ENCODE data around the gene SLC6A12. TPM values are rescaled to one million over a fixed set of nuclear protein-coding genes. Genes with fewer than 3 reads are reported as not detected.

SLC6A12 gene
- total RNA-seq, 6 donors from 2014 or later = 2.4 to 11.2 (median 7.0) TPM

DNA sequence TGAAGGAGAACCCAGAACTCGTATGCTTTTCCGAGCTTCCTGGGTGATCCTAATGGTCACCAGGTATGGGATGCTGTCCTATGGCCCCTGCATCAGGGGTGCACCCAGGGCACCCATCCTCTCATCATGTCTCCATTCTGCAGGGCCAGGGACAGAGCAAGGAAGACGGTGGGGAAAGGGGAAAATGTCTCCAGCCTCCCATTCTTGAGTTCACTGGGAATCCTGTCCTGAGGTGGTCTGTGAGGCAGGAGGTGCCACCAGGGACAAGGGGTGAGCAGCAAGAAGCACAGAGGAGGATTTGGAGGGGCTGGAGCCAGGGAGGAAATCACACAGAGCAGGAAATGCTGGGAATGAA lies 14.9 kb upstream of the SLC6A12 start:
- DNase-seq (no peak), ATAC-seq (ENCODE audit: low FRiP score in 2 of 2) (no peak)
- no peaks in the 10 kb centered on the region for H3K36me3 ChIP-seq
- no peak overlapping the region for H3K4me3 ChIP-seq
- no peak overlapping the region for H3K27ac ChIP-seq
- TF ChIP-seq EP300 (IDR thresholded peaks at IDR 0.05) (no peak), POLR2A (IDR thresholded peaks at IDR 0.05) (no peak), POLR2AphosphoS5 (IDR thresholded peaks at IDR 0.05) (no peak), CTCF (IDR thresholded peaks at IDR 0.05) (no peak)
- H3K27me3 ChIP-seq = no peaks in the 10 kb centered on the region
- H3K9me3 ChIP-seq = no peaks in the 10 kb centered on the region
- 81 to 92% methylated on average over 3 of the region's 3 CpGs for WGBS, 2 donors
- H3K4me1 ChIP-seq = no peaks in the 10 kb centered on the region

DNA sequence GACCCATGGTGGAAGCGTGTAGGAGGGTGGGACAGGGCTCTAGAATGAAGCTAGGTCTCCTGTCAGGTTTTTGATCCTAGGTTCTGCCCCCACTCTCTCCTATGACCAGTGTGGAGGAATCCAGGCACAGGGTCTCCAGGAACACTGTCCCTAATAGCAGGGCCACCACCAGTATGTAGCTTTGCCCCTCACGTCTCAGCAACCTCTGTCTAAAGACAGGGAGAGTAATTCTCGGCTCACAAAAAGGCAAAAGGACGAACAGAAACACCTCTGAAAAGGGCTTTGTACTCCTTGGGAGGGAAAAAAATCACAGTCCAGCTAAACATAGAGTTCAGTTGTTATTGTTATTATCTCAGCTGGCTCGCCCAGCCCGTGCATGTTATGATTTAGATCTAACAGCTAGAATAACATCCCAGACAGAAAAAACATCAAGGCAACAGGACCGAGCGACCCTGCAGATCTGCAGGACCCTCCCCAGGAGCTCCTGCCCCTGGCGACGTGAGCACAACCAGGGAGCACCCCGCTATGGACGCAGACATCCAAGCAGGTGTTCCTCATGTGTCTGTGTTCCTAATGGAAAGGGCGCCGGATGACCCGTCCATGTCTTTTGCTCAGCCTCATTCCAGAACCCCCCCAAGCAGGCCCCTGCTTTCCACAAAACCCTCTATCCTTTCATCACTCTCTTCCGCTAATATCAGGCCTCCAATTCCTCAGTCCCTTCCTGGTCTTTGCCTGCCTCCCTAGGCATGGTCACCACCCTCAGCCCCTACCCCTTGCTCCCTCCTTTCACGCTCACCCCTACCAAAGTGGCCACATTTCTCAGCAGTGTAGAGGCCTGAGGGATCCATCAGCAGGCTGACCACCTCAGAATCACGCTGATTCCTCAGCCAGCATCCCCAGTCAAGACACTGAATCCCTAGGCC lies 14.2 kb upstream of the SLC6A12 start:
- Histone ChIP-seq H3K4me3 (no peak overlapping the region), H3K36me3 (no peaks in the 10 kb centered on the region), H3K27me3 (no peaks in the 10 kb centered on the region), H3K9me3 (no peaks in the 10 kb centered on the region), H3K4me1 (no peaks in the 10 kb centered on the region), H3K27ac (no peak overlapping the region)
- ATAC-seq (ENCODE audit: low FRiP score in 2 of 2) = no peak
- DNase-seq = no peak
- TF ChIP-seq CTCF (IDR thresholded peaks at IDR 0.05) (no peak), EP300 (IDR thresholded peaks at IDR 0.05) (no peak), POLR2A (IDR thresholded peaks at IDR 0.05) (no peak)
- WGBS, 2 donors = 78 to 80% methylated on average over 17 to 18 of the region's 18 CpGs

GRCh38 chr12:227286-227915 lies 13.4 kb upstream of the SLC6A12 start:
- Histone ChIP-seq H3K27ac (no peak overlapping the region), H3K4me3 (no peak overlapping the region), H3K9me3 (no peaks in the 10 kb centered on the region), H3K36me3 (no peaks in the 10 kb centered on the region), H3K4me1 (no peaks in the 10 kb centered on the region), H3K27me3 (no peaks in the 10 kb centered on the region)
- no peak for ATAC-seq (ENCODE audit: low FRiP score in 2 of 2)
- no peak for TF ChIP-seq POLR2AphosphoS5 (IDR thresholded peaks at IDR 0.05)
- no peak for TF ChIP-seq POLR2A (IDR thresholded peaks at IDR 0.05)
- no peak for TF ChIP-seq CTCF (IDR thresholded peaks at IDR 0.05)
- no peak for TF ChIP-seq EP300 (IDR thresholded peaks at IDR 0.05)
- WGBS, 2 donors = 93 to 94% methylated on average over 5 to 7 of the region's 7 CpGs
- no peak for DNase-seq

- H3K27ac ChIP-seq = no peak overlapping the region
- ATAC-seq (ENCODE audit: low FRiP score in 2 of 2) = no peak
- no peak overlapping the region for H3K4me3 ChIP-seq
- TF ChIP-seq CTCF (IDR thresholded peaks at IDR 0.05) = no peak
- H3K4me1 ChIP-seq = no peaks in the 10 kb centered on the region
- no peaks in the 10 kb centered on the region for H3K9me3 ChIP-seq
- DNase-seq = no peak
- H3K36me3 ChIP-seq = no peaks in the 10 kb centered on the region
- no peaks in the 10 kb centered on the region for H3K27me3 ChIP-seq
- WGBS, 2 donors = 84 to 85% methylated on average over 13 to 14 of the region's 14 CpGs
Measured at GRCh38 chr12:226401-226800, 12.4 kb upstream of the SLC6A12 start.
